Ecto neural progenitor cell (in vitro differentiated cells): ENCODE results near the gene FHIT.

Source experiments
- DNase-seq: peaks from one replicate; pipeline ENCODE4 v3.0.0-alpha.2; 2018; ENCODE audit warnings: low spot score

FHIT gene

GRCh38 chr3:60216462-60217075, 1034.7 kb downstream of the FHIT start:
- no peak for DNase-seq

- DNase-seq, result no peak
Measured at GRCh38 chr3:60215946-60216345, 1035.3 kb downstream of the FHIT start.

GRCh38 chr3:60207905-60208304, 1043.3 kb downstream of the FHIT start:
- DNase-seq, result no peak

- no peak for DNase-seq
Measured at GRCh38 chr3:60206206-60206605, 1045.0 kb downstream of the FHIT start.

- DNase-seq, result no peak
Measured at GRCh38 chr3:60202052-60202726, 1049.1 kb downstream of the FHIT start.

- DNase-seq, result no peak
Measured at GRCh38 chr3:60199306-60199705, 1051.9 kb downstream of the FHIT start.

- DNase-seq, result no peak
Measured at GRCh38 chr3:60198179-60198720, 1053.0 kb downstream of the FHIT start.

GRCh38 chr3:60192297-60193114, 1058.7 kb downstream of the FHIT start:
- no peak for DNase-seq

- no peak for DNase-seq
Measured at GRCh38 chr3:60190073-60190472, 1061.2 kb downstream of the FHIT start.

- no peak for DNase-seq
Measured at GRCh38 chr3:60189304-60189703, 1061.9 kb downstream of the FHIT start.

- no peak for DNase-seq
Measured at GRCh38 chr3:60188803-60189202, 1062.4 kb downstream of the FHIT start.

GRCh38 chr3:60187343-60187742, 1063.9 kb downstream of the FHIT start:
- DNase-seq, result no peak

GRCh38 chr3:60186359-60186758, 1064.9 kb downstream of the FHIT start:
- no peak for DNase-seq

- no peak for DNase-seq
Measured at GRCh38 chr3:60185161-60185560, 1066.1 kb downstream of the FHIT start.

GRCh38 chr3:60182697-60183096, 1068.6 kb downstream of the FHIT start:
- no peak for DNase-seq

- DNase-seq, result no peak
Measured at GRCh38 chr3:60178931-60179653, 1072.2 kb downstream of the FHIT start.

GRCh38 chr3:60177726-60178125, 1073.5 kb downstream of the FHIT start:
- no peak for DNase-seq

GRCh38 chr3:60176614-60177013, 1074.6 kb downstream of the FHIT start:
- DNase-seq, result no peak

- no peak for DNase-seq
Measured at GRCh38 chr3:60175680-60176079, 1075.6 kb downstream of the FHIT start.

GRCh38 chr3:60169755-60170154, 1081.5 kb downstream of the FHIT start:
- no peak for DNase-seq

GRCh38 chr3:60167186-60167585, 1084.1 kb downstream of the FHIT start:
- no peak for DNase-seq
